Sigmoid colon (tissue), 7 donors: Measurements from ENCODE around the gene POC5. TPM values are rescaled to one million over a fixed set of nuclear protein-coding genes. Genes with fewer than 3 reads are reported as not detected.

Source experiments
- DNase-seq: peaks from one replicate; pipeline ENCODE4 v3.0.0-alpha.2; 2019
- H3K27ac ChIP-seq, 4 donors: fragments of 200-600 bp; sonication (generic); one replicate each; pipeline ENCODE4 v1.5.1; 2016 to 2019; ENCODE audit warnings: mild to moderate bottlenecking in 1 of 4
- H3K27me3 ChIP-seq, 3 donors: fragments of 200-600 bp; sonication (generic); one replicate each; pipeline ENCODE4 v1.5.1; 2019; ENCODE audit warnings: mild to moderate bottlenecking in 1 of 3
- H3K36me3 ChIP-seq, 4 donors: fragments of 200-600 bp; sonication (generic); one replicate each; pipeline ENCODE4 v1.5.1; 2016 to 2019
- H3K4me1 ChIP-seq, 4 donors: fragments of 200-600 bp; sonication (generic); one replicate each; pipeline ENCODE4 v1.5.1; 2017 to 2019
- H3K4me3 ChIP-seq, 4 donors: fragments of 200-600 bp; sonication (generic); one replicate each; pipeline ENCODE4 v1.5.1; 2017 to 2019; ENCODE audit warnings: mild to moderate bottlenecking in 2 of 4, moderate library complexity in 1 of 4
- H3K9me3 ChIP-seq, 4 donors: fragments of 200-600 bp in 3 of 4; sonication (generic) in 3 of 4; one replicate each; pipeline versions ENCODE4 v1.5.1 to v1.6.1; 2013 to 2019
- EP300 ChIP-seq, 4 donors: sonication (generic); formaldehyde crosslinking; IDR thresholded peaks; one replicate each; pipeline ENCODE4 v1.6.1; 2017; ENCODE audit warnings: antibody characterized with exemption in 4 of 4
- POLR2A ChIP-seq, 2 donors: fragments of 450-650 bp; IDR thresholded peaks; one replicate each; pipeline ENCODE4 v1.6.1; 2016; ENCODE audit warnings: antibody characterized with exemption in 2 of 2, mild to moderate bottlenecking in 2 of 2, moderate library complexity in 2 of 2
- POLR2AphosphoS5 ChIP-seq, 4 donors: sonication (generic); formaldehyde crosslinking; IDR thresholded peaks; one replicate each; pipeline ENCODE4 v1.6.1; 2017; ENCODE audit warnings: antibody characterized with exemption in 4 of 4
- whole genome bisulfite sequencing, 2 donors: extraction: QIAGEN DNeasy Blood & Tissue Kit; methylation state at CpG; one replicate each; pipeline ENCODE4 v1.1.7; 2013; 5-methylcytosine and 5-hydroxymethylcytosine counted together
- intact Hi-C: fragments of 100-400 bp; cut with DNase I; formaldehyde crosslinking; loops from one replicate; pipeline ENCODE4 v1.15.1; 2023
- polyA plus RNA-seq, 3 donors: library from polyadenylated mRNA; stranded (reverse); fragments of 200-250 nt; gene quantifications; one replicate each; pipeline ENCODE4 v1.2.3, GENCODE V29; 2013
- total RNA-seq, 4 donors: library from RNA; depleted of rRNA; stranded (reverse); fragments of >200 nt; gene quantifications; one replicate each; pipeline ENCODE4 v1.1.0, GENCODE V29; 2016
- TF ChIP-seq, protein P1 (sequence below), 4 experiments: fragments of 450-650 bp in 3 of 4; fragments of 200-600 bp in 1 of 4; IDR thresholded peaks; one replicate each; pipeline ENCODE4 v1.5.1; 2016 to 2019; ENCODE audit warnings: antibody characterized with exemption in 4 of 4, mild to moderate bottlenecking in 3 of 4, moderate library complexity in 2 of 4
- donor health status: healthy with polysubstance abuse.
- donor health status: Bipolar disorder and iron deficiency.
- donor health status: healthy.

POC5 gene
- total and polyA plus RNA-seq, 7 donors = 4.4 to 16.6 (median 8.2) TPM

DNA sequence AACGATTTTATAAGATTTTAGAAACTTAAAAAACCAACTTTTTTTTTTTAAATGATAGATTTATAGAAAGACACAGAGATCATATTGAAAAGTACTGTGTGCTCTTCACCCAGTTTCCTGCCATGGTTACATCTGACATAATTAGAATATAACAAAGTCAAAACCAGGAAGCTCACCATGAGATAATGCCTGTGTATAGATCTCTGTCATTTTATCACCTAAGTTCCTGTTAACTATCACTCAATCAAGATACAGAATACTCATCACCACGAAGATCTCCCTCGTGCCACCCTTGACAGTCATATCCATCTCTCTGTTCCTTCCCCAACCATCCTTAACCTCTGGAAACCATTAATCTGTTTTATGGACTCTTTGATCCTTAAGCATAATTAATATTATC, 39.1 kb downstream of the POC5 start:
- H3K36me3 ChIP-seq = peaks cover 0 to 33% (median 0%) of the 10 kb centered on the region in 4 donors
- H3K4me1 ChIP-seq = peaks cover 0 to 19% (median 6%) of the 10 kb centered on the region in 4 donors
- H3K9me3 ChIP-seq = no peaks in the 10 kb centered on the region
- TF ChIP-seq POLR2AphosphoS5 (IDR thresholded peaks at IDR 0.05) = no peak
- TF ChIP-seq POLR2A (IDR thresholded peaks at IDR 0.05) = no peak
- no peak for TF ChIP-seq EP300 (IDR thresholded peaks at IDR 0.05)
- TF ChIP-seq, protein P1, sequence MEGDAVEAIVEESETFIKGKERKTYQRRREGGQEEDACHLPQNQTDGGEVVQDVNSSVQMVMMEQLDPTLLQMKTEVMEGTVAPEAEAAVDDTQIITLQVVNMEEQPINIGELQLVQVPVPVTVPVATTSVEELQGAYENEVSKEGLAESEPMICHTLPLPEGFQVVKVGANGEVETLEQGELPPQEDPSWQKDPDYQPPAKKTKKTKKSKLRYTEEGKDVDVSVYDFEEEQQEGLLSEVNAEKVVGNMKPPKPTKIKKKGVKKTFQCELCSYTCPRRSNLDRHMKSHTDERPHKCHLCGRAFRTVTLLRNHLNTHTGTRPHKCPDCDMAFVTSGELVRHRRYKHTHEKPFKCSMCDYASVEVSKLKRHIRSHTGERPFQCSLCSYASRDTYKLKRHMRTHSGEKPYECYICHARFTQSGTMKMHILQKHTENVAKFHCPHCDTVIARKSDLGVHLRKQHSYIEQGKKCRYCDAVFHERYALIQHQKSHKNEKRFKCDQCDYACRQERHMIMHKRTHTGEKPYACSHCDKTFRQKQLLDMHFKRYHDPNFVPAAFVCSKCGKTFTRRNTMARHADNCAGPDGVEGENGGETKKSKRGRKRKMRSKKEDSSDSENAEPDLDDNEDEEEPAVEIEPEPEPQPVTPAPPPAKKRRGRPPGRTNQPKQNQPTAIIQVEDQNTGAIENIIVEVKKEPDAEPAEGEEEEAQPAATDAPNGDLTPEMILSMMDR (IDR thresholded peaks at IDR 0.05) = no peak
- H3K27ac ChIP-seq = no peak overlapping the region
- WGBS, 2 donors = 43 to 65% methylated on average over 3 of the region's 3 CpGs
- DNase-seq = no peak
- intact Hi-C loops = loop anchor here (5.0 to 10.0 kb wide), 2 partner anchors 166 to 623 kb away; partner anchors contain the start of genes CERT1, GCNT4 and POLK
- H3K27me3 ChIP-seq = no peaks in the 10 kb centered on the region
- no peak overlapping the region for H3K4me3 ChIP-seq

DNA sequence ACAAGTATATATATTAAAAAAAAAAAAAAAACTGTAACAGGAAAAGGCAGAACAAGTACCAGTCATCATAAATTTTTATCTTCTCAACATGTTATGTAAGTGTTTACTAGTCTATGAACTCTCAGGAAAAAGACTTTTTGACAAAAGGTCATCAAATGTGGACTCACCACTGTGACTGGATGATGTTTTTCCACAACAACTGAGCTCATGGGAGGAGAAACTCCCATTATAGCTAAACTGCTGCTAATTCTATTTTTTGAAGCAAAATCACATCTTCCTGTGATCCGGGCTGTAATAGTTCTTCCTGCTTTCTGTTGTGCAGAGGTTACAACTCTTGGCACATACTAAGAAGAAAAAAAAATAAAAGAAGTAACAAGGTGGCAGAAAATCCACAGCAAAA, 39.6 kb downstream of the POC5 start:
- 28 to 43% methylated on average over 1 of the region's 1 CpG for WGBS, 2 donors
- no peak overlapping the region for H3K4me3 ChIP-seq
- peaks cover 0 to 17% (median 5%) of the 10 kb centered on the region in 4 donors for H3K4me1 ChIP-seq
- no peaks in the 10 kb centered on the region for H3K9me3 ChIP-seq
- TF ChIP-seq POLR2AphosphoS5 (IDR thresholded peaks at IDR 0.05) = no peak
- TF ChIP-seq POLR2A (IDR thresholded peaks at IDR 0.05) = no peak
- no peak for TF ChIP-seq EP300 (IDR thresholded peaks at IDR 0.05)
- TF ChIP-seq, protein P1 (IDR thresholded peaks at IDR 0.05) = no peak
- H3K36me3 ChIP-seq = peaks cover 0 to 38% (median 0%) of the 10 kb centered on the region in 4 donors
- intact Hi-C loops = loop anchor here (5.0 to 10.0 kb wide), 2 partner anchors 165 to 623 kb away; partner anchors contain the start of genes CERT1, GCNT4 and POLK
- H3K27ac ChIP-seq = no peak overlapping the region
- no peak for DNase-seq
- no peaks in the 10 kb centered on the region for H3K27me3 ChIP-seq

DNA sequence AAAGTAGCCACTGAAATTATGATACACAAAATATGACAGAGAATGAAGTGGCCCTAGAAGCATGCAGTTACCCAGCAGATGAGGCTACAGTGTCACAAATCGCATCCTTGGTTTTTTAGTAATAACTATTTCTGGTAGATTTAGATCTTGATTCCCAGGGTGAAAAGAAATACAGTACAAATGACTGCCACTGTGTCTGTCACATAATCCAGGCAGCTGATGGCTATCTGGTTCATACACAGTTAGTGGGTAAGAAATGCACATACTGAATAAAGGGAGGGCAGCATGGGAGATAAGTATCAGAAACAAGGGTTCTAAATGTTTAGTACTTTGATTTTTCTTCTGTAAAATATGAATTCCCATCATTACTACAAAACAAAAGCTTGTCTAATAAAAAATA, 41.5 kb downstream of the POC5 start:
- TF ChIP-seq, protein P1 (IDR thresholded peaks at IDR 0.05) = no peak
- TF ChIP-seq POLR2A (IDR thresholded peaks at IDR 0.05) = no peak
- TF ChIP-seq EP300 (IDR thresholded peaks at IDR 0.05) = no peak
- TF ChIP-seq POLR2AphosphoS5 (IDR thresholded peaks at IDR 0.05) = no peak

DNA sequence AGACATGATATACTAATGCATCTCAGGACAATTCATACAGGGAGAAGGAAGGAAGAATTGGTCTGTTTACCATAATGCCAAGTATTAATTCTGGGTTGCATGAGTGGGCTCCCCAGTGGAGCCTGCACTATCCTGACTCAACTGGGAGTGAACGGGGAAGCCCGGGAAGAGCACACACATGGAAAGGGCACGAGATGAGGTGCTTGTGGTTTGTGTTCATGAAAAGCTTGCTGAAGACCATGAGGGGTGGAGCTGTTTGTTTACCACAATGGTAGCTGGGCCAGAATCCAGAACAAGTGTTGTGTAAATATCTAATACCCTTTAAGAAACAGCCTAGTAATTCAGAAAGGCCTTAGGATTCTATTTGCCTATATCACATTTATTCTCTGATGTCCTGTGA, 44.6 kb downstream of the POC5 start:
- no peaks in the 10 kb centered on the region for H3K9me3 ChIP-seq
- no peak overlapping the region for H3K27ac ChIP-seq
- WGBS, 2 donors = 85 to 86% methylated on average over 3 of the region's 3 CpGs
- no peak for DNase-seq
- H3K4me3 ChIP-seq = no peak overlapping the region
- H3K36me3 ChIP-seq = peaks cover 0 to 41% (median 0%) of the 10 kb centered on the region in 4 donors
- H3K27me3 ChIP-seq = no peaks in the 10 kb centered on the region
- H3K4me1 ChIP-seq = peaks cover 0 to 12% (median 0%) of the 10 kb centered on the region in 4 donors
- intact Hi-C loops = loop anchor here (10.0 kb wide), 1 partner anchor 618 kb away; the partner anchor contains the start of gene GCNT4
- TF ChIP-seq POLR2A (IDR thresholded peaks at IDR 0.05) = no peak
- no peak for TF ChIP-seq EP300 (IDR thresholded peaks at IDR 0.05)
- TF ChIP-seq, protein P1 (IDR thresholded peaks at IDR 0.05) = no peak
- TF ChIP-seq POLR2AphosphoS5 (IDR thresholded peaks at IDR 0.05) = no peak

More for the DNA sequence above, 41.5 kb downstream of the POC5 start:
- Histone ChIP-seq H3K4me3 (no peak overlapping the region), H3K4me1 (peaks cover 0 to under 1% (median 0%) of the 10 kb centered on the region in 4 donors), H3K9me3 (no peaks in the 10 kb centered on the region), H3K27me3 (no peaks in the 10 kb centered on the region), H3K27ac (no peak overlapping the region), H3K36me3 (peaks cover 0 to 41% (median 0%) of the 10 kb centered on the region in 4 donors)
- no peak for DNase-seq
- 96 to 97% methylated on average over 1 of the region's 1 CpG for WGBS, 2 donors
- intact Hi-C loops = loop anchor here (5.0 to 10.0 kb wide), 2 partner anchors 163 to 621 kb away; partner anchors contain the start of genes CERT1, GCNT4 and POLK
